ENCODE measurements around the gene PRRT3. TPM values are rescaled to one million over a fixed set of nuclear protein-coding genes. Genes with fewer than 3 reads are reported as not detected.

Gene PRRT3
- total RNA-seq, 1 experiment from 2014 or later, result 19.5 TPM

DNA sequence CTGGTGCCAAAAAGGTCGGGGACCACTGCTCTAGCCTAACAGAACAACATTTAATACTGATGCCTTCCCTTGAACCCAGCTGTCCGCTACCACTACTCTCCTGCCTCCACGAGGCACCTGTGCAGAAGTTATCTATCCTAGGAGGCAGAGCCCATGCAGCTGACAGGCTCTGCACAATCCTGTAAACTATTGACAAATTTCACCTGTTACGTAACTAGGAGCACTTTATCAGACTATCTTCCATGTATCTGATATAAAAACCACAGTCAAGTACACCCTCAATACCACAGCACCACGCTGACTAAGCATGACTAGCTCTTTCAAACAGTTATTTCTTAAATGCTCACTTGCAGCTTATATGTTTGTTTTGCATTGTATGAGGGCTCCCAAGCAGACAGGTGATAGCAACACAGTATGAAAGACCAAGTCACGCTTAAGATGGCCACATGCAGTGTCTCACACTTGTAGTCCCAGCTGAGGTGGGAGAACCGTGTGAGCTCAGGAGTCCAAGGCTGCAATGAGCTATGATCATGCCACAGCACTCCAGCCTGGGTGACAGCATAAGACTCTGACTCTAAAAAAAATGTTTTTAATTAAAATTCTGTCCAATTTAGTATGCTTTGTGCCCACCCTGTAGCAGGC, 39.8 kb downstream of the PRRT3 start:
- Histone ChIP-seq H4K20me1 (ENCODE audit: control insufficient read depth, insufficient read depth, insufficient read length) (no peaks in the 10 kb centered on the region), H3K9me3 (ENCODE audit: control insufficient read depth, low read depth, low read length) (no peaks in the 10 kb centered on the region), H3K56ac (ENCODE audit: insufficient read length, low read depth, low read length) (no peak overlapping the region), H2BK20ac (ENCODE audit: low read depth, low read length, poor library complexity, severe bottlenecking) (no peak overlapping the region), H3K4me2 (ENCODE audit: insufficient read depth, insufficient read length, low read length) (no peak overlapping the region), H2AK5ac (ENCODE audit: insufficient read length, low read length) (no peak overlapping the region), H4K91ac (ENCODE audit: insufficient read length, low read depth, low read length) (no peak overlapping the region), H3K4ac (ENCODE audit: low read depth, low read length) (no peak overlapping the region), H2AFZ (ENCODE audit: low read length) (no peak overlapping the region), H2BK15ac (ENCODE audit: low read depth, low read length) (no peak overlapping the region), H3K79me2 (ENCODE audit: insufficient read depth, low read length) (no peaks in the 10 kb centered on the region), H3K79me1 (ENCODE audit: insufficient read depth, low read depth, low read length, poor library complexity, severe bottlenecking) (no peaks in the 10 kb centered on the region), H3K23me2 (ENCODE audit: insufficient read length, low read depth, low read length, poor library complexity, severe bottlenecking) (peaks cover 15% of the 10 kb centered on the region), H3K27me3 (ENCODE audit: insufficient read depth, low read length) (no peaks in the 10 kb centered on the region; the same call in 1 of the 2 replicates), H4K8ac (replicated peaks; ENCODE audit: insufficient read length, low read depth, low read length) (no peak overlapping the region), H3K18ac (ENCODE audit: insufficient read length, low read depth, low read length) (no peak overlapping the region), H3K4me1 (ENCODE audit: insufficient read depth, low read length) (peaks cover 4% of the 10 kb centered on the region; the same call in 1 of the 2 replicates), H4K5ac (ENCODE audit: insufficient read length, low read depth, low read length) (no peak overlapping the region), H3K9ac (ENCODE audit: extremely low read depth, insufficient read length, low read length) (no peak overlapping the region), H3T11ph (ENCODE audit: low read length) (no peak overlapping the region), H2BK12ac (ENCODE audit: insufficient read length, low read depth, low read length) (no peak overlapping the region), H2BK120ac (ENCODE audit: low read depth, low read length, poor library complexity, severe bottlenecking) (no peak overlapping the region), H2BK5ac (ENCODE audit: insufficient read length, low read length) (no peak overlapping the region), H3K14ac (ENCODE audit: insufficient read depth, low read length) (no peak overlapping the region), H3K23ac (ENCODE audit: insufficient read length, low read depth, low read length) (no peak overlapping the region), H3K27ac (ENCODE audit: insufficient read length, low read depth, low read length) (no peak overlapping the region)
- Mint-ChIP-seq H3K4me3 (no peak overlapping the region), H3K27me3 (ENCODE audit: low read depth) (peaks cover 17% of the 10 kb centered on the region), H3K4me1 (peaks cover 15 to 23% of the 10 kb centered on the region in 2 experiments), H3K9me3 (no peaks in the 10 kb centered on the region; a peak in 2 of 5 replicates), H3K27ac (peak overlapping the region in 1 of 3 experiments; percentile 1; a peak in 1 of 7 replicates), H3K36me3 (ENCODE audit: insufficient read depth in 1 of 3, low read depth in 3 of 3) (peaks cover 0 to 5% (median 0%) of the 10 kb centered on the region in 3 experiments; a peak in 1 of 7 replicates)
- TF ChIP-seq, protein P1, sequence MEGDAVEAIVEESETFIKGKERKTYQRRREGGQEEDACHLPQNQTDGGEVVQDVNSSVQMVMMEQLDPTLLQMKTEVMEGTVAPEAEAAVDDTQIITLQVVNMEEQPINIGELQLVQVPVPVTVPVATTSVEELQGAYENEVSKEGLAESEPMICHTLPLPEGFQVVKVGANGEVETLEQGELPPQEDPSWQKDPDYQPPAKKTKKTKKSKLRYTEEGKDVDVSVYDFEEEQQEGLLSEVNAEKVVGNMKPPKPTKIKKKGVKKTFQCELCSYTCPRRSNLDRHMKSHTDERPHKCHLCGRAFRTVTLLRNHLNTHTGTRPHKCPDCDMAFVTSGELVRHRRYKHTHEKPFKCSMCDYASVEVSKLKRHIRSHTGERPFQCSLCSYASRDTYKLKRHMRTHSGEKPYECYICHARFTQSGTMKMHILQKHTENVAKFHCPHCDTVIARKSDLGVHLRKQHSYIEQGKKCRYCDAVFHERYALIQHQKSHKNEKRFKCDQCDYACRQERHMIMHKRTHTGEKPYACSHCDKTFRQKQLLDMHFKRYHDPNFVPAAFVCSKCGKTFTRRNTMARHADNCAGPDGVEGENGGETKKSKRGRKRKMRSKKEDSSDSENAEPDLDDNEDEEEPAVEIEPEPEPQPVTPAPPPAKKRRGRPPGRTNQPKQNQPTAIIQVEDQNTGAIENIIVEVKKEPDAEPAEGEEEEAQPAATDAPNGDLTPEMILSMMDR (conservative IDR thresholded peaks at IDR 0.05), result no peak
- no peak for DNase-seq
- WGBS (ENCODE audit: extremely low coverage, insufficient read length, low lambda C conversion rate), result no CpG with 5 or more reads among the region's 7 CpGs

All from H9 (cell line).